Muscle layer of duodenum (tissue), 2 donors: ENCODE measurements around the gene SPIRE2.
"Not testable (repeated sequence)": the region's sequence is repeated elsewhere in the genome, so short reads cannot be mapped to it uniquely, and the experiment has no call there.

Source experiments
- H3K27ac ChIP-seq: one replicate; pipeline ENCODE4 v1.7.0; 2013; ENCODE audit warnings: mild to moderate bottlenecking, low read length
- H3K27me3 ChIP-seq: one replicate; pipeline ENCODE4 v1.7.0; 2013; ENCODE audit warnings: low read depth, mild to moderate bottlenecking, control low read depth, low read length
- H3K36me3 ChIP-seq, 2 donors: one replicate each; pipeline ENCODE4 v1.7.0; 2013; ENCODE audit warnings: low read length in 2 of 2, control low read depth in 1 of 2, mild to moderate bottlenecking in 1 of 2; ENCODE audit not compliant: insufficient read depth in 2 of 2, control insufficient read depth in 1 of 2
- H3K4me1 ChIP-seq, 2 donors: one replicate each; pipeline ENCODE4 v1.7.0; 2013; ENCODE audit warnings: low read length in 2 of 2, mild to moderate bottlenecking in 2 of 2, control low read depth in 1 of 2, moderate library complexity in 1 of 2; ENCODE audit not compliant: insufficient read depth in 2 of 2, control insufficient read depth in 1 of 2
- H3K4me3 ChIP-seq, 2 donors: one replicate each; pipeline ENCODE4 v1.7.0; 2013; ENCODE audit warnings: low read length in 2 of 2, low read depth in 1 of 2, mild to moderate bottlenecking in 1 of 2
- H3K9me3 ChIP-seq, 2 donors: one replicate each; pipeline ENCODE4 v1.7.0; 2013; ENCODE audit warnings: low read length in 2 of 2, control low read depth in 1 of 2, mild to moderate bottlenecking in 1 of 2; ENCODE audit not compliant: control insufficient read depth in 1 of 2
- donor health status: healthy.

Gene SPIRE2

DNA sequence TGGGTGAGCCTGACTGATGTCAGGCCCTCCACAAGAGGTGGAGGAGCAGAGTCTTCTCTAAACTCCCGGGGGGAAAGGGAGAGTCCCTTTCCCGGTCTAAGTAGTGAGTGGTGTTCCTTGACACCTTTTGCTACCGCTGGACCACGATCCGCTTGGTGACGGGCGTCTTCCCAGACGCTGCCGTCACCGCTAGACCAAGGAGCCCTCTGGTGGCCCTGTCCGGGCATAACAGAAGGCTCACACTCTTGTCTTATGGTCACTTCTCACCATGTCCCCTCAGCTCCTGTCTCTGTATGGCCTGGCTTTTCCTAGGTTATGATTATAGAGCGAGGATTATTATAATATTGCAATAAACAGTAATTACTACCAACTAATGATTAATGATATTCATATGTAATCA lies 35.2 kb upstream of the SPIRE2 start:
- H3K4me1 ChIP-seq, H3K27me3 ChIP-seq, H3K36me3 ChIP-seq, H3K27ac ChIP-seq, H3K4me3 ChIP-seq, H3K9me3 ChIP-seq: not testable (repeated sequence)

DNA sequence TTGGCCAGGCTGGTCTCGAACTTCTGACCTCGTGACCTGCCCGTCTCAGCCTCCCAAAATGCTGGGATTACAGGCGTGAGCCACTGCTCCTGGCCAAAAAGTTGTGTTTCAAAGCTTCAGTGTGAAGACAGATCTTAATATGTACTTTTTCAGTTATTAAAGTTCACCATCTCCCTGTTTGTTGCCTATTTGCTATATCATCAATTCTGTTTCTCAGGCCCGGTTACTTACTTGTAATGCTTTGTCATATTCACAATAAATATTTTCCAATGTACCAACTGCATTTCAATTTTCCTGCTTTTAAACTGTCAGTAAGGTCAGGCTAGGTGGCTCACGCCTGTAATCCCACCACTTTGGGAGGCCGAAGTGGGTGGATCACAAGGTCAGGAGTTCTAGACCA lies 34.3 kb upstream of the SPIRE2 start:
- Histone ChIP-seq H3K36me3 (no peaks in the 10 kb centered on the region), H3K27me3 (no peaks in the 10 kb centered on the region), H3K4me3 (no peak overlapping the region), H3K4me1 (peaks cover 0 to 3% of the 10 kb centered on the region in 2 donors), H3K9me3 (no peaks in the 10 kb centered on the region), H3K27ac (no peak overlapping the region)

DNA sequence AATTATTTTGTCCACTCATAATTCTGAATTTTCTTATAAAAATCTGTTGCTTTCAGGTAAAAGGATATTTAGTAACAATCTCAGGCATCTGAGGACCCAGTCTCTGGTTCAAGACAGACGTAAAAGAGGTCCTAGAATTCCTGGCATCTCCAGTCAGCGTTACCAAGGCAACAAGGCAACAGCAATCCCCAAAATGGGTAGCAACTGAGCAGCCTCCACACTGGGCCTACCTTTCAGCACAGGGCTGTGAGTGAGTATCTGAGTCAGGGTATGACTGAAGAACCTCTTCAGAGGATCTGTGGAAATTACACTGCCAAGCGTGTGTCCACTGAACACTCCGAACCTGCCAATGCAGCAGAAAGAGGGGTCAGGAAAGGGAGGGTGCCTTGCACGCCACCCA lies 32.6 kb upstream of the SPIRE2 start:
- H3K4me1 ChIP-seq, result peaks cover 0 to 6% of the 10 kb centered on the region in 2 donors
- H3K27me3 ChIP-seq, result no peaks in the 10 kb centered on the region
- H3K4me3 ChIP-seq, result no peak overlapping the region
- H3K27ac ChIP-seq, result no peak overlapping the region
- H3K36me3 ChIP-seq, result no peaks in the 10 kb centered on the region
- H3K9me3 ChIP-seq, result no peaks in the 10 kb centered on the region

DNA sequence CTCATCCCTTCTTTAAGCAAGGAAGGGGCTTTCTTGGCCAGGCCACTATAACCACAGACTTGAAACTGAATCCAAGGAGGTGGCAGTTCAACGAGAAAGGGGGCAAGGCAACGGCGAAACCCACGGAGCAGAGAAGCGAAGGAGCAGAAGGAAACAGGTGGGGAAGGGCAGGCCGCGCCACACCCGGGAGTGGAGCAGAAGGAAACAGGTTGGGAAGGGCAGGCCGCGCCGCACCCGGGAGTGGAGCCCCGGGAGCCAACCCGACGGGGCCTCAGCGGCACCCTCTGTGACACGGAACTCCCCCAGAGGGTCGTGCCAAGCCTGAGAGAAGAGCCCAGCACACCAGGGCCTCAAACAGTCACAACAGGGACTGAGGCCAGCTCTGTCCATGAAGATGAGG lies 32.2 kb upstream of the SPIRE2 start:
- Histone ChIP-seq H3K27ac (no peak overlapping the region), H3K27me3 (no peaks in the 10 kb centered on the region), H3K36me3 (no peaks in the 10 kb centered on the region), H3K9me3 (no peaks in the 10 kb centered on the region), H3K4me3 (no peak overlapping the region), H3K4me1 (peaks cover 0 to 6% of the 10 kb centered on the region in 2 donors)

DNA sequence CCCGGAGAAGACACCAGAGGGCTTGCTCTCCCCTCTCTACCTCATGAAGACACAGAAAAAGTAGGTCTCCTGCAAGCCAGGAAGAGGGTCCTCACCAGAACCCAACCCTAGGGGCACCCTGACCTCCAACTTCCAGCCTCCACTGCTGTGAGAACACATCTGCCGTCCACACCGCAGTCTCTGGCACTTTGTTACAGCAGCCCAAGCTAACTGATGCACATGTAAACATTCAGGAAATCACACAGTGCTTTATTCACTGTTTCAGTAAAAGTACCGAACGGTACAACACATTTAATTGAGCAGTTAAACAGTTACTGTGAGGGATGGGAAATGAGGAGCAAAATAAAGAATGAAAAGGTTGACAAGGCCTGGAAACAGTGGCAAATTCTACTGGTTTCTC lies 30.1 kb upstream of the SPIRE2 start:
- H3K4me1 ChIP-seq, result peaks cover 0 to 6% of the 10 kb centered on the region in 2 donors
- H3K27ac ChIP-seq, result no peak overlapping the region
- H3K4me3 ChIP-seq, result no peak overlapping the region
- H3K27me3 ChIP-seq, result no peaks in the 10 kb centered on the region
- H3K9me3 ChIP-seq, result no peaks in the 10 kb centered on the region
- H3K36me3 ChIP-seq, result no peaks in the 10 kb centered on the region

DNA sequence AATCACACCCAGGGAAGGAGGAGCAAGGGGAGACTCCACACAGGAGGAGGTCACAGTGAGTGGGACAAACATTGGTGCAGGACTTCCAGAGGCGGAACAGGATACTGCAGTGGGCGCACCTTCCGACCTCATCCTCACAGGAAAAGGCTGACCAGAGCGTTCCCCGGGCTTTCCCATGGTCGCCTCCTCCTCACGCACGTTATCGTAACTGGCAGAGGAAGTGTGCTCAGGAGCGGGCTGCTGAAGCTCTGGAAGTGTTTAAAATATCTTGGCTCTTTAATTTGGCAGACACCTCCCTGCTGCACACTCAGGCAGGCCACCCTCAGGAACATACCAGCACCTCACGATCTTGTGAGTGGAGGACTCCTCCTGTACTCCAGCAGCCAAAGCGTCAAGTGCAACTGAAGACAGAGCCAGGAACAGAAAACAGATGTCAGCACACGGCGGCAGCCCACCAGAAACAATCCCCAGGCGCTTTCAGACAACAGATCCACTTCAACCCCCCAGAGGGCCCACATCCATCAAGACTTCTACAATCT lies 29.4 kb upstream of the SPIRE2 start:
- Histone ChIP-seq H3K9me3 (no peaks in the 10 kb centered on the region), H3K27ac (no peak overlapping the region), H3K4me3 (no peak overlapping the region), H3K4me1 (peaks cover 0 to 6% of the 10 kb centered on the region in 2 donors), H3K36me3 (no peaks in the 10 kb centered on the region), H3K27me3 (no peaks in the 10 kb centered on the region)

DNA sequence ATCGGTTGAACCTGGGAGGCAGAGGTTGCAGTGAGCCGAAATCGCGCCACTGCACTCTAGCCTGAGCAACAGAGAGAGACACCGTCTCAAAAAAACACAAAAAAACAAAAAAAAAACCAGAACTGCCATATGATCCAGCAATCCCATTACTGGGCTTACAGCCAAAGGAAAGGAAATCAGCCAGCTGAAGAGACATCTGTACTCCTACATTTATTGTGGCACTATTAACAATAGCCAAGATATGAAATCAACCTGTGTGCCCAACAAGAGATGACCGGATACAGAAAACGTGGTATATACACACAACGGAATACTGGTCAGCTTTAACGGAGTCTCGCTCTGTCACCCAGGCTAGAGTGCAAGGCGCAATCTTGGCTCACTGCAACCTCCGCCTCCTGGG lies 26.5 kb upstream of the SPIRE2 start:
- Histone ChIP-seq H3K27me3 (no peaks in the 10 kb centered on the region), H3K36me3 (no peaks in the 10 kb centered on the region), H3K27ac (no peak overlapping the region), H3K9me3 (no peaks in the 10 kb centered on the region), H3K4me3 (no peak overlapping the region), H3K4me1 (peaks cover 0 to 6% of the 10 kb centered on the region in 2 donors)

DNA sequence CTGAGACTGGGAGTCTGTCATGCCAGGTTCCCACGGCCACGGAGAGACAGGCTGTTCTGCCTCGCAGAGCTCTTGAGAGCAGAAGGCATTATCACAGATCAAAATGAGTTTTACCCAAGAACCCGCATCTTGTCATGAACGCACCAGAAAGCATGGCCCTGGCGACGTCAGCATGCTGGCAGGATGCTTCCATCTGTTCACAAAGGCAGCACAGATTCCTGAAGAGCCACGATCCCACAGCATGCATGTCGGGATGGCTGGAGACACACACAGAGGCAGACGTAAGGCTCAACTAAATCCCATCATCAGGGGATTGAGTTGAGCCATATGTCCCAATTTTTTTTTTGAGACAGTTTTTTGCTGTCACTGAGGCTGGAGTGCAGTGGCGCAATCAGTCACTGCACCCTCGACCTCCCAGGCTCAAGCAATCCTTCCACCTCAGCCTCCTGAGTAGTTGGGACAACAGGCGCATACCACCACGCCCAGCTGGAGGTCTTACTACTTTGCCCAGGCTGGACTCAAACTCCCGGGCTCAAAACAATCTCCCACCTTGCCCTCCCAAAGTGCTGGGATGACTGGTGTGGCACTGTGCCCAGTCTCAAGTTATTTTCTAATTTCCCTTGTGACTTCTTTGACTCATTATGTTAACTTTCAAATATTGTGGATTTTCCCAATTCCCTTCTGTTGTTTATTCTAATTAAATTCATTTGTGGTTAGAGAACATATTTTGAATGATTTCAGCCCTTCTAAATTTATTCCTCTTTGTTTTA lies 23.0 kb upstream of the SPIRE2 start:
- Histone ChIP-seq H3K27ac (no peak overlapping the region), H3K4me3 (no peak overlapping the region), H3K9me3 (no peaks in the 10 kb centered on the region), H3K27me3 (no peaks in the 10 kb centered on the region), H3K4me1 (no peaks in the 10 kb centered on the region), H3K36me3 (no peaks in the 10 kb centered on the region)

DNA sequence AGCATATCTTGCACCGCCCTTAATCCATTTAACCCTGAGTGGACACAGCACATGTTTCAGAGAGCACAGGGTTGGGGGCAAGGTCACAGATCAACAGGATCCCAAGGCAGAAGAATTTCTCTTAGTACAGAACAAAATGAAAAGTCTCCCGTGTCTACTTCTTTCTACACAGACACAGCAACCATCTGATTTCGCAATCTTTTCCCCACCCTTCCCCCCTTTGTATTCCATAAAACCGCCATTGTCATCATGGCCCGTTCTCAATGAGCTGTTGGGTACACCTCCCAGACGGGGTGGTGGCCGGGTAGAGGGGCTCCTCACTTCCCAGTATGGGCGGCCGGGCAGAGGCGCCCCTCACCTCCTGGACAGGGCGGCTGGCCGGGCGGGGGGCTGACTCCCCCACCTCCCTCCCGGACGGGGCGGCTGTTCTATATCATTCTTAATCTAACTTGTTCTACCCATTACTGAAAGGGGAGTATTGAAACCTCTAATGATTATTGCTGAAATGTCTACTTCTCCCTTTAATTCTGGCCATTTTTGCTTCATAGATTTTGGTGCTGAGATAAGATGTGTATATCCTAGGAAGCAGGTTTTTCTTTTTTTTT lies 21.6 kb upstream of the SPIRE2 start:
- H3K4me1 ChIP-seq, H3K27me3 ChIP-seq, H3K27ac ChIP-seq, H3K36me3 ChIP-seq, H3K4me3 ChIP-seq, H3K9me3 ChIP-seq: not testable (repeated sequence)

DNA sequence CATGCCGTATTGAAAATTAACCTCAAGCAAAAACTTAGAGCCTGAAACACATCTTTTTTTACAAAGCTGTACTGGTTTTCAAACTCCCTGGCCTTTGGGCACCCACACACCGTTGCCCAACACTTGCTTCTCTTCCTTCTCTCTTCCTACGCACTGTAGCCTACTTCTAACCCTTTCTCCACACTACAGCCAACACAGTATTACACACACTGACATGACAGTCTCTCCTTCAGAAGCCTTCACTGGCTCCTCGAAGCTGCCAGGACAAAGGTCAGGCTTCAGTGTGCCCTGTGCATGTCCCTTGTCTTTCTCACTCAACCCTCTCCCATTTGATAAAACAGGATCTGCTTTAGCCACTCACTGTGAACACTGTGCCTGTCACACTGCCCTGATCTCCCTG lies 19.8 kb upstream of the SPIRE2 start:
- Histone ChIP-seq H3K27ac (no peak overlapping the region), H3K4me1 (no peaks in the 10 kb centered on the region), H3K36me3 (no peaks in the 10 kb centered on the region), H3K9me3 (no peaks in the 10 kb centered on the region), H3K27me3 (no peaks in the 10 kb centered on the region), H3K4me3 (no peak overlapping the region)

DNA sequence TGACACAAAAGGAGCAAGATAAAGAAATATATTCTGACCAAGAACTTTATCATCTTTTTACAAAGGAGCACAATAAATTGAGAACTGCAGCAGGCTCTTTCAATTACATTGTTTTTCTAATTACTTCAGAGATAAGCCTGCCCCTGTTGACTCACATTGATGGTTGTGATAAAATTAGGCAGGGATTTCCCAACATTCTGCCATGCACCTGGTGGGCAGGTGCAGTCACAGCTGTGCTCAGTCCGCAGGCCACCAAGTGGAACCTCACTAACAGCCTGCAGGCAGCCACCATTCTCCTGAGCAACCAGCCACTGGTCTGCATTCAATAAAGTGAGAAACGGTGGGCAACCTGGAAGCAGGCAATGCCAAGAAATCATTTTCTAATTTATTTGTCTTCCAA lies 17.0 kb upstream of the SPIRE2 start:
- no peaks in the 10 kb centered on the region for H3K27me3 ChIP-seq
- no peaks in the 10 kb centered on the region for H3K9me3 ChIP-seq
- no peak overlapping the region for H3K4me3 ChIP-seq
- H3K27ac ChIP-seq, result no peak overlapping the region
- H3K4me1 ChIP-seq, result peaks cover 0 to 6% of the 10 kb centered on the region in 2 donors
- H3K36me3 ChIP-seq, result no peaks in the 10 kb centered on the region
